ENCODE data around the gene RAB8B. TPM values are rescaled to one million over a fixed set of nuclear protein-coding genes. Genes with fewer than 3 reads are reported as not detected.
A peak's percentile ranks its signal among the peaks of the same experiment; 100 is the strongest.

RAB8B gene
- polyA plus RNA-seq, 3 donors: 22.0 to 77.3 (median 58.9) TPM

DNA sequence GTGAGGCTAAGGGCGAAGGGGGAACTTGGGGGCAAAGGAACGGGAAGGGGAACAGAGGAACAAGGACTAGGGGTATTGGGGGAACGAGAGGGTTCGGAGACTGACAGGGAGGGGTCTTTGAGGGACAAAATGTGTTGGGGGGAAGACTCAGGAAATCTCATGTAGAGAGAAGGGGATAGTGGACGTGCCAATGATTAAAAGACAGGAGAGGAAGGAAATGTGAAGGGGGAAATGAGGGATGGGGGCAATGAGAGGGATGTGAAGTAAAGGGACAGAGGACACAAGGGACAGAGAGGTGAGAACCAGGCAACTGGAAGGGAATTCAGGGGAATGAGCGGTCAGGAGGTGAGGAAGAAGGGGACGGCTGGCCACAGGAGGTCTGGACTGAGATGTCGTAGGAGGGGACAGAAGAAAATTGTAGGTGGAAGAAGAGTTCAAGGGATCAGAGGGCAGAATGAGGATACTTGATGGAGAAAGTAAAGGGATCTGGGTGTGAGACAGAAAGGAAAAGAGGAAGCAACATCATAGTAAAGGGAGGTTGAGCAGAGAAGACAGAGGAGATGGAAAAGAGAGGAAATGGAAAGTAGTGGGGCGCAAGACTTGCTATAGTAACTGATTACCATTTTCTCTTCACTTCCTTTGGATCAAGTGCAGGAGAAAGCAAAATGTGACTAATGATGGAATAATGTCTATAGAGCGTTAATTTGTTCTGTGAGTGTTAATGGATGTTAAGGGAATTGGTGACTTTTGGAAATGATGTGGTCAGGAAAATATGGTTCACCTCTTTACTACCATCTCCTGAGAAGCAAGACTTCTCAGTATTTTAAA, 749 bp downstream of the RAB8B start:
- H2AFZ ChIP-seq (ENCODE audit: insufficient read depth, low read depth, low read length, poor library complexity, severe bottlenecking): peak overlapping the region; percentile 73
- peaks cover 56% of the 10 kb centered on the region for H3K4me1 Mint-ChIP-seq
- WGBS (ENCODE audit: insufficient coverage): 0% methylated on average over 8 of the region's 10 CpGs
- H3K27me3 ChIP-seq (ENCODE audit: control insufficient read depth in 2 of 2, insufficient read depth in 2 of 2, low read length in 2 of 2): no peaks in the 10 kb centered on the region
- peaks cover 0 to 2% (median 0%) of the 10 kb centered on the region in 7 donors for H3K9me3 Mint-ChIP-seq
- intact Hi-C loops (cut with micrococcal nuclease): loop anchor here (2.0 to 10.0 kb wide), 7 partner anchors 33 to 315 kb away; partner anchors contain the start of genes LACTB (in 1 of the 2), RPS27L (in 1 of the 2), TPM1 (in 1 of the 2) and USP3 (in 1 of the 2)
- peak overlapping the region; percentile 98 for H3K4me2 ChIP-seq (replicated peaks; ENCODE audit: extremely low read depth, low read length, poor library complexity, severe bottlenecking)
- TF ChIP-seq, protein P1, sequence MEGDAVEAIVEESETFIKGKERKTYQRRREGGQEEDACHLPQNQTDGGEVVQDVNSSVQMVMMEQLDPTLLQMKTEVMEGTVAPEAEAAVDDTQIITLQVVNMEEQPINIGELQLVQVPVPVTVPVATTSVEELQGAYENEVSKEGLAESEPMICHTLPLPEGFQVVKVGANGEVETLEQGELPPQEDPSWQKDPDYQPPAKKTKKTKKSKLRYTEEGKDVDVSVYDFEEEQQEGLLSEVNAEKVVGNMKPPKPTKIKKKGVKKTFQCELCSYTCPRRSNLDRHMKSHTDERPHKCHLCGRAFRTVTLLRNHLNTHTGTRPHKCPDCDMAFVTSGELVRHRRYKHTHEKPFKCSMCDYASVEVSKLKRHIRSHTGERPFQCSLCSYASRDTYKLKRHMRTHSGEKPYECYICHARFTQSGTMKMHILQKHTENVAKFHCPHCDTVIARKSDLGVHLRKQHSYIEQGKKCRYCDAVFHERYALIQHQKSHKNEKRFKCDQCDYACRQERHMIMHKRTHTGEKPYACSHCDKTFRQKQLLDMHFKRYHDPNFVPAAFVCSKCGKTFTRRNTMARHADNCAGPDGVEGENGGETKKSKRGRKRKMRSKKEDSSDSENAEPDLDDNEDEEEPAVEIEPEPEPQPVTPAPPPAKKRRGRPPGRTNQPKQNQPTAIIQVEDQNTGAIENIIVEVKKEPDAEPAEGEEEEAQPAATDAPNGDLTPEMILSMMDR (IDR thresholded peaks at IDR 0.05): no peak
- peaks cover 59% of the 10 kb centered on the region for H3K79me2 ChIP-seq (ENCODE audit: insufficient read depth, low read length)
- no peaks in the 10 kb centered on the region for H3K9me3 ChIP-seq (replicated peaks in 1 of 2; ENCODE audit: control insufficient read depth in 1 of 2, insufficient read depth in 1 of 2, low read length in 2 of 2)
- H3K36me3 Mint-ChIP-seq: peaks cover 7 to 8% of the 10 kb centered on the region in 2 donors
- no peaks in the 10 kb centered on the region for H3K36me3 ChIP-seq (replicated peaks in 1 of 2; ENCODE audit: control insufficient read depth in 1 of 2, insufficient read depth in 2 of 2, low read length in 2 of 2)
- peak overlapping the region; percentile 89 for H3K9ac ChIP-seq (ENCODE audit: insufficient read depth, low read length, poor library complexity, severe bottlenecking)
- H3K4me3 Mint-ChIP-seq: peak overlapping the region; percentile 96 to 100
- H3K27ac Mint-ChIP-seq: peak overlapping the region; percentile 93 to 100 (median 96)
- peaks cover 47% of the 10 kb centered on the region for H4K20me1 ChIP-seq (ENCODE audit: insufficient read depth, low read length)
- H3K4me3 ChIP-seq (replicated peaks in 1 of 3; ENCODE audit: low read depth in 2 of 3, low read length in 3 of 3): peak overlapping the region; percentile 93 to 99 (median 96)
- peaks cover 51 to 58% of the 10 kb centered on the region in 2 donors for H3K4me1 ChIP-seq (ENCODE audit: control insufficient read depth in 1 of 2, insufficient read depth in 2 of 2, low read length in 2 of 2)
- peaks cover 0 to 3% (median 2%) of the 10 kb centered on the region in 3 donors for H3K27me3 Mint-ChIP-seq (ENCODE audit: low read depth in 3 of 3)
- peak; percentile 38 to 71 (median 69) for DNase-seq
- peak overlapping the region; percentile 92 to 93 for H3K27ac ChIP-seq (ENCODE audit: low read depth in 1 of 2, low read length in 2 of 2)

DNA sequence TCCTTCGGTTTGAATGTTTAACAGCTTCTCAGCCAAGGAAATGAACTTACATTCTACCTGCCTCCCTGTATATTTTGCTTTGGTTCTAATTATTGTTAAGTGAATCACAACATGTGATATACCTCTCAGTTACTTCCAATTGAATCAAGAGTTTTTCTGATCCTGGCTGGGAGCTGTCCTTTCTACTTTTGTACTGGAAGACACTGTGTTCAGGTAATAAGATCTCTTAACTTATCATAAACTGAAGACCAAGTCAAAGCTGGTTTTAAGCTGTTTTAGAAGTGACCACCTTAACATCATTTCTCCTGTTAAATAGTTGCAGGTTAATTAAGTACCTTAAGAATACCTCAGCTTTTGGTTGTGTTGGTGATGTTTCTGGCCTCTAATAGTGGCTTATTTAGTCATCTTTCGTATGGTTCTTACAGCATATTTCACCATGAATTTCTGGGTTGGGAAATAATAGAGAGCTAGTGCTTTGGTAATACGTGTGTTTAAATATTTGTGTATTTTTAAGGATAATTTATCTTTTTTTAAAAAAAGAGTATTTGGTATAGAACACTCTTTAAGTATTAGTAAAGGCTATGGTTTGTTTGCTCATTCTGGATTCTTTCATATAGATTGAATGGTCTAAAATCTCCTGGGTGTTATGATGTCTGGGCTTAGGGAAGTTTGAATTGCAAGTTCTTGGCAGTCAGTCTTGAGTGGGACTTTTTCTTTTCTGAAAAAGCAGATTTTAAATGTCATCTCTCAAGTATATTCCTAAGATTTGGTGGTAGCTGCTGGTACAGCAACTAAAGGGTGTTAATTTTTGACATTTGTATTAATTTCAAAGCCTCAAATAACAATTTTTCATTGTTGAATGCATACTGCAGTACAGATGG, 1.6 kb downstream of the RAB8B start:
- no CpG with 5 or more reads among the region's 3 CpGs for WGBS (ENCODE audit: insufficient coverage)
- Mint-ChIP-seq H3K27me3 (ENCODE audit: low read depth in 3 of 3) (peaks cover 0 to 3% (median 2%) of the 10 kb centered on the region in 3 donors), H3K4me3 (peak overlapping the region; percentile 96 to 100), H3K27ac (peak overlapping the region; percentile 93 to 100 (median 96)), H3K9me3 (peaks cover 0 to 2% (median 0%) of the 10 kb centered on the region in 7 donors), H3K36me3 (peaks cover 7 to 8% of the 10 kb centered on the region in 2 donors), H3K4me1 (peaks cover 64% of the 10 kb centered on the region)
- Histone ChIP-seq H3K9me3 (replicated peaks in 1 of 2; ENCODE audit: control insufficient read depth in 1 of 2, insufficient read depth in 1 of 2, low read length in 2 of 2) (no peaks in the 10 kb centered on the region), H3K9ac (ENCODE audit: insufficient read depth, low read length, poor library complexity, severe bottlenecking) (peak overlapping the region; percentile 89), H2AFZ (ENCODE audit: insufficient read depth, low read depth, low read length, poor library complexity, severe bottlenecking) (no peak overlapping the region), H3K27ac (ENCODE audit: low read depth in 1 of 2, low read length in 2 of 2) (peak overlapping the region; percentile 92 to 93), H3K79me2 (ENCODE audit: insufficient read depth, low read length) (peaks cover 67% of the 10 kb centered on the region), H4K20me1 (ENCODE audit: insufficient read depth, low read length) (peaks cover 55% of the 10 kb centered on the region), H3K4me3 (replicated peaks in 1 of 3; ENCODE audit: low read depth in 2 of 3, low read length in 3 of 3) (peak overlapping the region; percentile 93 to 99 (median 96)), H3K36me3 (replicated peaks in 1 of 2; ENCODE audit: control insufficient read depth in 1 of 2, insufficient read depth in 2 of 2, low read length in 2 of 2) (no peaks in the 10 kb centered on the region), H3K4me2 (replicated peaks; ENCODE audit: extremely low read depth, low read length, poor library complexity, severe bottlenecking) (peak overlapping the region; percentile 98), H3K27me3 (ENCODE audit: control insufficient read depth in 2 of 2, insufficient read depth in 2 of 2, low read length in 2 of 2) (no peaks in the 10 kb centered on the region), H3K4me1 (ENCODE audit: control insufficient read depth in 1 of 2, insufficient read depth in 2 of 2, low read length in 2 of 2) (peaks cover 60 to 67% of the 10 kb centered on the region in 2 donors)
- intact Hi-C loops (cut with micrococcal nuclease): loop anchor here (2.0 to 10.0 kb wide), 5 partner anchors 34 to 314 kb away; partner anchors contain the start of genes LACTB (in 1 of the 2), RPS27L (in 1 of the 2) and USP3 (in 1 of the 2)
- TF ChIP-seq, protein P1 (IDR thresholded peaks at IDR 0.05): no peak
- DNase-seq: peak; percentile 40 to 73 (median 66)
